Gastroesophageal sphincter (tissue), 3 donors: Measurements from ENCODE around the gene RNF144A.

Source experiments
- CTCF ChIP-seq, 4 experiments: fragments of 200-600 bp in 2 of 4; fragments of 450-650 bp in 2 of 4; sonication (generic) in 1 of 4; IDR thresholded peaks; one replicate each; pipeline ENCODE4 v1.5.1; 2017 to 2019; ENCODE audit warnings: antibody characterized with exemption in 4 of 4, mild to moderate bottlenecking in 2 of 4, moderate library complexity in 2 of 4
- EP300 ChIP-seq: sonication (generic); formaldehyde crosslinking; IDR thresholded peaks from one replicate; pipeline ENCODE4 v1.6.1; 2017; ENCODE audit warnings: antibody characterized with exemption, mild to moderate bottlenecking
- POLR2A ChIP-seq, 2 donors: fragments of 450-650 bp; IDR thresholded peaks; one replicate each; pipeline ENCODE4 v1.6.1; 2017; ENCODE audit warnings: antibody characterized with exemption in 2 of 2, mild to moderate bottlenecking in 2 of 2, moderate library complexity in 1 of 2
- POLR2AphosphoS5 ChIP-seq: sonication (generic); formaldehyde crosslinking; IDR thresholded peaks from one replicate; pipeline ENCODE4 v1.6.1; 2017; ENCODE audit warnings: antibody characterized with exemption

GRCh38 chr2:6975988-6976387 lies 58.8 kb downstream of the RNF144A start:
- TF ChIP-seq CTCF (IDR thresholded peaks at IDR 0.05): no peak
- no peak for TF ChIP-seq POLR2AphosphoS5
- no peak for TF ChIP-seq EP300
- TF ChIP-seq POLR2A (IDR thresholded peaks at IDR 0.05): no peak
